K562 (cell line): ENCODE data around the gene VWA3B. TPM values are rescaled to one million over a fixed set of nuclear protein-coding genes. Genes with fewer than 3 reads are reported as not detected.

ENCODE experiments used
- ATAC-seq: fragments of 200-7000 bp; cut with Tn5 transposase; 3 replicates; pipeline ENCODE4 v1.9.1; 2020; ENCODE audit warnings: moderate library complexity
- BruUV-seq: library from RNA; stranded (reverse); fragments of 400-500 nt; replicated peaks from 2 replicates; lab custom pipeline; 2021; lab: Mats Ljungman, UMichigan
- CTCF ChIA-PET: fragments of 300-600 bp; formaldehyde crosslinking; extraction: SDS; loops from one replicate; lab custom pipeline; 2021; ENCODE audit warnings: low intra/inter-chr PET ratio; lab: Yijun Ruan, JAX
- POLR2A ChIA-PET: fragments of 300-600, 350-650 bp; sonication (Branson Sonifier 250); formaldehyde crosslinking; extraction: SDS; loops from one replicate; lab custom pipeline; 2021; ENCODE audit warnings: antibody characterized with exemption, inconsistent platforms; lab: Yijun Ruan, JAX
- DNase-seq, 4 experiments: peaks; one replicate each; pipeline versions ENCODE4 v3.0.0 to v3.0.0-alpha.2; 2011 to 2018; ENCODE audit warnings: low spot score in 3 of 4, mixed read lengths in 3 of 4; ENCODE audit errors: extremely low read depth in 1 of 4
- FAIRE-seq: peaks from 2 replicates; lab custom pipeline; 2011; peaks lifted over from hg19 to GRCh38; lab: Jason Lieb, UNC
- H2AFZ ChIP-seq: 2 replicates; pipeline ENCODE4 v1.6.0; 2011; ENCODE audit warnings: low read depth, low read length, control low read depth, inconsistent platforms
- H3K27ac ChIP-seq: fragments of 200-600 bp; 3 replicates; pipeline ENCODE4 v1.8.0; 2011; ENCODE audit warnings: low read depth, mild to moderate bottlenecking, control low read depth, inconsistent platforms, low read length, moderate library complexity, mixed read lengths; ENCODE audit errors: extremely low read depth
- H3K27me3 ChIP-seq, 2 experiments: fragments of 300-600 bp in 1 of 2; 2 replicates in 1 of 2; 3 replicates in 1 of 2; pipeline versions ENCODE4 v1.6.0 to v1.8.0; 2011; ENCODE audit warnings: inconsistent platforms in 2 of 2, low read length in 2 of 2, mild to moderate bottlenecking in 1 of 2, mixed read lengths in 1 of 2, moderate library complexity in 1 of 2; ENCODE audit not compliant: control insufficient read depth in 2 of 2, insufficient read depth in 2 of 2
- H3K36me3 ChIP-seq: fragments of 300-600 bp; 3 replicates; pipeline ENCODE4 v1.8.0; 2011; ENCODE audit warnings: mild to moderate bottlenecking, low read length, inconsistent platforms; ENCODE audit not compliant: control insufficient read depth, insufficient read depth
- H3K4me1 ChIP-seq, 2 experiments: fragments of 200-600 bp in 1 of 2; replicated peaks in 1 of 2; 2 replicates in 1 of 2; 3 replicates in 1 of 2; pipeline versions ENCODE4 v1.5.1 to v1.8.0; 2011; ENCODE audit warnings: inconsistent platforms in 2 of 2, low read length in 2 of 2, mild to moderate bottlenecking in 1 of 2, mixed read lengths in 1 of 2, moderate library complexity in 1 of 2; ENCODE audit not compliant: control insufficient read depth in 2 of 2, insufficient read depth in 2 of 2
- H3K4me2 ChIP-seq: 2 replicates; pipeline ENCODE4 v1.6.1; 2011; ENCODE audit warnings: low read length, control low read depth, inconsistent platforms, mixed read lengths; ENCODE audit not compliant: insufficient read depth
- H3K4me3 ChIP-seq: fragments of 200-600 bp; sonication (generic), shearing (Covaris generic); 2 replicates; pipeline ENCODE4 v1.5.1; 2016; ENCODE audit warnings: control low read depth, inconsistent platforms
- H3K79me2 ChIP-seq: fragments of 200-600 bp; 3 replicates; pipeline ENCODE4 v1.8.0; 2011; ENCODE audit warnings: low read length, inconsistent platforms; ENCODE audit not compliant: control insufficient read depth, insufficient read depth
- H3K9ac ChIP-seq, 2 experiments: 2 replicates each; pipeline versions ENCODE4 v1.6.0 to v1.6.1; 2011; ENCODE audit warnings: low read depth in 2 of 2, low read length in 2 of 2, control low read depth in 1 of 2, inconsistent platforms in 1 of 2, mild to moderate bottlenecking in 1 of 2, mixed read lengths in 1 of 2; ENCODE audit not compliant: insufficient read depth in 1 of 2
- H3K9me1 ChIP-seq: one replicate; pipeline ENCODE4 v1.6.0; 2011; ENCODE audit warnings: inconsistent platforms, mild to moderate bottlenecking, low read length, moderate library complexity; ENCODE audit not compliant: control insufficient read depth, insufficient read depth
- H3K9me3 ChIP-seq: replicated peaks from 2 replicates; pipeline ENCODE4 v1.5.1; 2011; ENCODE audit warnings: low read depth, low read length, inconsistent platforms; ENCODE audit not compliant: control insufficient read depth, insufficient read depth
- H4K20me1 ChIP-seq: replicated peaks from 2 replicates; pipeline ENCODE4 v1.6.1; 2011; ENCODE audit warnings: low read length, inconsistent platforms, mixed read lengths; ENCODE audit not compliant: control insufficient read depth, insufficient read depth
- FOSL1 ChIP-seq: fragments of 200-800 bp; sonication (Bioruptor generic); conservative IDR thresholded peaks from 2 replicates; pipeline ENCODE4 v1.6.1; 2016; ENCODE audit warnings: missing genetic modification characterization, missing compliant biosample characterization
- KLF10 ChIP-seq: fragments of 250-450 bp; sonication (Bioruptor Pico); IDR thresholded peaks from 2 replicates; pipeline ENCODE4 v1.6.1; 2021; ENCODE audit warnings: matching md5 sums
- MAZ ChIP-seq, 2 experiments: fragments of 450-650 bp in 1 of 2; sonication (generic) in 1 of 2; formaldehyde crosslinking; IDR thresholded peaks in 1 of 2; conservative IDR thresholded peaks in 1 of 2; 2 replicates each; pipeline versions ENCODE4 v1.4.0 to v1.5.0; 2020; ENCODE audit warnings: mild to moderate bottlenecking in 1 of 2, missing genetic modification reagents in 1 of 2
- SETDB1 ChIP-seq: IDR thresholded peaks from one replicate; pipeline ENCODE4 v1.6.1; 2012; ENCODE audit warnings: low read length, control low read depth, inconsistent platforms
- ZNF431 ChIP-seq: sonication (generic); formaldehyde crosslinking; IDR thresholded peaks from 2 replicates; pipeline ENCODE4 v1.8.0; 2022; ENCODE audit warnings: mild to moderate bottlenecking, missing genetic modification reagents
- ZNF644 ChIP-seq: fragments of 200-800 bp; sonication (Bioruptor generic); IDR thresholded peaks from 2 replicates; pipeline ENCODE4 v1.6.1; 2016; ENCODE audit warnings: low read depth, missing genetic modification characterization, missing compliant biosample characterization
- WGBS: fragments of 100-300 bp; shearing (Covaris generic); methylation state at CpG from one replicate; pipeline ENCODE4 v1.1.6; 2016; ENCODE audit warnings: low coverage, mixed read lengths; ENCODE audit not compliant: insufficient coverage; ENCODE audit errors: missing lambda C conversion rate; 5-methylcytosine and 5-hydroxymethylcytosine counted together
- in situ Hi-C: fragments of 300-500 bp; cut with MboI; formaldehyde crosslinking; loops from 4 replicates; pipeline ENCODE4 v1.15.0; 2018; ENCODE audit warnings: inconsistent platforms, mixed read lengths
- intact Hi-C: fragments of 100-400 bp; cut with micrococcal nuclease; formaldehyde crosslinking; loops from 2 replicates; pipeline ENCODE4 v1.14.2; 2022
- polyA plus RNA-seq, 8 experiments: library from polyadenylated mRNA; depleted of rRNA in 4 of 8; stranded (reverse) in 5 of 8; unstranded in 3 of 8; fragments of >200 nt; fragmentation: Nextera tagmentation in 2 of 8; fragmentation: Illumina TruSeq in 1 of 8; extraction: Ambion mirVana in 2 of 8; extraction: Trizol in 1 of 8; gene quantifications; 2 replicates each; pipeline versions ENCODE4 v1.2.1 to v1.2.3, GENCODE V29; 2011 to 2014; ENCODE audit warnings: inconsistent platforms in 1 of 8, missing spikeins in 1 of 8
- total RNA-seq, 7 experiments: library from RNA; depleted of rRNA in 6 of 7; stranded (reverse); fragments of >200 nt in 6 of 7; fragmentation: Illumina TruSeq in 2 of 7; extraction: Trizol in 2 of 7; gene quantifications; 2 replicates each; pipeline versions ENCODE4 v1.2.1 to v1.2.3, GENCODE V29; 2011 to 2021; ENCODE audit warnings: low replicate concordance in 1 of 7
- TF ChIP-seq, protein P1 (sequence below): fragments of 250-450 bp; sonication (Bioruptor Pico); IDR thresholded peaks from 2 replicates; pipeline ENCODE4 v1.4.0; 2020; ENCODE audit warnings: mild to moderate bottlenecking, moderate library complexity
- TF ChIP-seq, protein P2 (sequence below): sonication (generic); formaldehyde crosslinking; IDR thresholded peaks from 2 replicates; pipeline ENCODE4 v1.8.0; 2022; ENCODE audit warnings: mild to moderate bottlenecking, missing genetic modification reagents, borderline replicate concordance

Gene VWA3B
- total and polyA plus RNA-seq, 9 of the 15 experiments (the other 6 are each of a cell fraction or from before 2014, with no cell fraction given), result not detected

DNA sequence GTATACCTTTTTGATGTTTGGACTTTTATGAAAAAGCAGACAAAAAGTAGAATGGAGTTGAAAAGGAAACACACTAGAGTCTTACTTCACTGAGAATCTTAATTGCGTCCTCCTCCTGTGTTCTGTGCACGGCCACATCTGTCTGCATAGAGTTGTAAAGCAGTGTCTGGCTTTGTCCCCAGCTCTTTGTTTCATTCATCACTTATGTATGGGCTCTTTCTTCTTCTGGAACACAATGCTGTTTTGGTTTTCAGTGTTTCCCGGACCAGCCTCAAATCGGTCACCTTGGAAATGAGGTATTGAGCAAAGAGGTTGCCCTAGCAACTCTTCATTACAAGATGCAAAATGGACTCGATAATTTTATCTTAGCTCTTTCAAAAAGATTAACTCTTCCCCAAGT lies 155.0 kb downstream of the VWA3B start:
- H3K36me3 ChIP-seq, result no peaks in the 10 kb centered on the region
- H3K4me1 ChIP-seq, result no peaks in the 10 kb centered on the region
- FAIRE-seq (no peak), ATAC-seq (no peak), DNase-seq (no peak)
- H3K27ac ChIP-seq, result no peak overlapping the region
- H3K9ac ChIP-seq, result no peak overlapping the region
- ChIA-PET CTCF (no interaction called here), POLR2A (no interaction called here)
- H4K20me1 ChIP-seq, result no peaks in the 10 kb centered on the region
- no peaks in the 10 kb centered on the region for H3K9me1 ChIP-seq
- peaks cover 2% of the 10 kb centered on the region in 2 experiments; a peak in 2 of 5 replicates for H3K27me3 ChIP-seq
- no peaks in the 10 kb centered on the region for H3K9me3 ChIP-seq
- 1% methylated on average over 5 of the region's 5 CpGs for WGBS
- no peak overlapping the region for H3K4me2 ChIP-seq
- no peak for TF ChIP-seq KLF10
- TF ChIP-seq ZNF431, result no peak
- TF ChIP-seq ZNF644 (tag), result no peak
- no peak for TF ChIP-seq FOSL1 (tag)
- TF ChIP-seq MAZ (CRISPR knock-in tag; conservative IDR thresholded peaks at IDR 0.05 in 1 of 2, IDR thresholded peaks at IDR 0.05 in 1 of 2), result no peak
- no peak for TF ChIP-seq SETDB1
- TF ChIP-seq, protein P1, sequence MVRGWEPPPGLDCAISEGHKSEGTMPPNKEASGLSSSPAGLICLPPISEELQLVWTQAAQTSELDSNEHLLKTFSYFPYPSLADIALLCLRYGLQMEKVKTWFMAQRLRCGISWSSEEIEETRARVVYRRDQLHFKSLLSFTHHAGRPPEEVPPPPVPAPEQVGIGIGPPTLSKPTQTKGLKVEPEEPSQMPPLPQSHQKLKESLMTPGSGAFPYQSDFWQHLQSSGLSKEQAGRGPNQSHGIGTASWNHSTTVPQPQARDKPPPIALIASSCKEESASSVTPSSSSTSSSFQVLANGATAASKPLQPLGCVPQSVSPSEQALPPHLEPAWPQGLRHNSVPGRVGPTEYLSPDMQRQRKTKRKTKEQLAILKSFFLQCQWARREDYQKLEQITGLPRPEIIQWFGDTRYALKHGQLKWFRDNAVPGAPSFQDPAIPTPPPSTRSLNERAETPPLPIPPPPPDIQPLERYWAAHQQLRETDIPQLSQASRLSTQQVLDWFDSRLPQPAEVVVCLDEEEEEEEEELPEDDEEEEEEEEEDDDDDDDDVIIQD, result no peak
- TF ChIP-seq, protein P2, sequence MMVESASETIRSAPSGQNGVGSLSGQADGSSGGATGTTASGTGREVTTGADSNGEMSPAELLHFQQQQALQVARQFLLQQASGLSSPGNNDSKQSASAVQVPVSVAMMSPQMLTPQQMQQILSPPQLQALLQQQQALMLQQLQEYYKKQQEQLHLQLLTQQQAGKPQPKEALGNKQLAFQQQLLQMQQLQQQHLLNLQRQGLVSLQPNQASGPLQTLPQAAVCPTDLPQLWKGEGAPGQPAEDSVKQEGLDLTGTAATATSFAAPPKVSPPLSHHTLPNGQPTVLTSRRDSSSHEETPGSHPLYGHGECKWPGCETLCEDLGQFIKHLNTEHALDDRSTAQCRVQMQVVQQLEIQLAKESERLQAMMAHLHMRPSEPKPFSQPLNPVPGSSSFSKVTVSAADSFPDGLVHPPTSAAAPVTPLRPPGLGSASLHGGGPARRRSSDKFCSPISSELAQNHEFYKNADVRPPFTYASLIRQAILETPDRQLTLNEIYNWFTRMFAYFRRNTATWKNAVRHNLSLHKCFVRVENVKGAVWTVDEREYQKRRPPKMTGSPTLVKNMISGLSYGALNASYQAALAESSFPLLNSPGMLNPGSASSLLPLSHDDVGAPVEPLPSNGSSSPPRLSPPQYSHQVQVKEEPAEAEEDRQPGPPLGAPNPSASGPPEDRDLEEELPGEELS (CRISPR knock-in tag), result no peak
- no TSS peak for BruUV-seq
- H3K4me3 ChIP-seq, result no peak overlapping the region
- intact Hi-C loops, result no loop called here
- H2AFZ ChIP-seq, result no peak overlapping the region
- no peaks in the 10 kb centered on the region for H3K79me2 ChIP-seq
- in situ Hi-C loops, result no loop called here
